Liver (tissue), 9 donors: ENCODE results near the gene WWOX. TPM values are rescaled to one million over a fixed set of nuclear protein-coding genes. Genes with fewer than 3 reads are reported as not detected.

Experiments
- DNase-seq: peaks from one replicate; pipeline ENCODE4 v3.0.0-alpha.2; 2017; ENCODE audit warnings: low spot score
- H3K27ac ChIP-seq, 2 donors: one replicate each; pipeline ENCODE4 v1.7.0; 2013; ENCODE audit warnings: inconsistent platforms in 2 of 2, low read length in 2 of 2, control low read depth in 1 of 2, low read depth in 1 of 2, mild to moderate bottlenecking in 1 of 2
- H3K27me3 ChIP-seq, 4 donors: one replicate each; pipeline versions ENCODE4 v1.6.1 to v1.7.0; 2013; ENCODE audit warnings: low read length in 3 of 4, inconsistent platforms in 1 of 4, mild to moderate bottlenecking in 1 of 4, moderate library complexity in 1 of 4; ENCODE audit not compliant: control insufficient read depth in 4 of 4, insufficient read depth in 4 of 4
- H3K36me3 ChIP-seq, 4 donors: one replicate each; pipeline versions ENCODE4 v1.6.1 to v1.7.0; 2013; ENCODE audit warnings: low read length in 3 of 4, mild to moderate bottlenecking in 3 of 4, low read depth in 1 of 4, moderate library complexity in 1 of 4; ENCODE audit not compliant: control insufficient read depth in 4 of 4, insufficient read depth in 3 of 4
- H3K4me1 ChIP-seq, 4 donors: one replicate each; pipeline versions ENCODE4 v1.6.1 to v1.7.0; 2013; ENCODE audit warnings: low read length in 3 of 4, mild to moderate bottlenecking in 3 of 4, moderate library complexity in 1 of 4; ENCODE audit not compliant: control insufficient read depth in 4 of 4, insufficient read depth in 4 of 4
- H3K4me3 ChIP-seq, 3 donors: one replicate each; pipeline versions ENCODE4 v1.6.1 to v1.7.0; 2013; ENCODE audit warnings: low read length in 3 of 3, control low read depth in 1 of 3, low read depth in 1 of 3, mild to moderate bottlenecking in 1 of 3
- H3K9ac ChIP-seq, 2 donors: one replicate each; pipeline ENCODE4 v1.7.0; 2013; ENCODE audit warnings: low read length in 2 of 2, mild to moderate bottlenecking in 2 of 2, moderate library complexity in 2 of 2, control low read depth in 1 of 2, low read depth in 1 of 2
- H3K9me3 ChIP-seq, 4 donors: one replicate each; pipeline versions ENCODE4 v1.6.1 to v1.7.0; 2013; ENCODE audit warnings: low read length in 3 of 4; ENCODE audit not compliant: control insufficient read depth in 4 of 4
- EGR1 ChIP-seq, 2 donors: IDR thresholded peaks; 2 replicates each; pipeline ENCODE4 v1.6.1; 2016 to 2018; ENCODE audit warnings: antibody characterized with exemption in 2 of 2, low read depth in 2 of 2
- FOXA1 ChIP-seq: IDR thresholded peaks from 2 replicates; pipeline ENCODE4 v1.6.1; 2016; ENCODE audit warnings: antibody characterized with exemption
- FOXA2 ChIP-seq: IDR thresholded peaks from 2 replicates; pipeline ENCODE4 v1.6.1; 2016; ENCODE audit warnings: antibody characterized with exemption
- HNF4A ChIP-seq, 2 donors: conservative IDR thresholded peaks; 2 replicates each; pipeline ENCODE4 v1.6.1; 2016; ENCODE audit warnings: antibody characterized with exemption in 2 of 2, mild to moderate bottlenecking in 2 of 2
- HNF4G ChIP-seq: IDR thresholded peaks from 2 replicates; pipeline ENCODE4 v1.6.1; 2016; ENCODE audit warnings: antibody characterized with exemption
- JUND ChIP-seq, 2 donors: IDR thresholded peaks; 2 replicates each; pipeline ENCODE4 v1.6.1; 2016; ENCODE audit warnings: antibody characterized with exemption in 2 of 2
- NR2F2 ChIP-seq: IDR thresholded peaks from 2 replicates; pipeline ENCODE4 v1.6.1; 2016; ENCODE audit warnings: antibody characterized with exemption
- RAD21 ChIP-seq, 2 donors: IDR thresholded peaks; 2 replicates each; pipeline ENCODE4 v1.6.1; 2016; ENCODE audit warnings: antibody characterized with exemption in 2 of 2, mild to moderate bottlenecking in 2 of 2
- RXRA ChIP-seq, 2 donors: IDR thresholded peaks; 2 replicates each; pipeline ENCODE4 v1.6.1; 2017 to 2018; ENCODE audit warnings: antibody characterized with exemption in 2 of 2, mild to moderate bottlenecking in 1 of 2
- SP1 ChIP-seq: IDR thresholded peaks from 2 replicates; pipeline ENCODE4 v1.6.1; 2018; ENCODE audit warnings: antibody characterized with exemption, mild to moderate bottlenecking
- WGBS: extraction: QIAGEN DNeasy Blood & Tissue Kit; methylation state at CpG from one replicate; pipeline ENCODE4 v1.1.7; 2013; 5-methylcytosine and 5-hydroxymethylcytosine counted together
- polyA plus RNA-seq, 2 donors: library from polyadenylated mRNA; stranded (reverse) in 1 of 2; unstranded in 1 of 2; fragments of 200-250 nt in 1 of 2; fragments of >200 nt in 1 of 2; fragmentation: Nextera tagmentation in 1 of 2; extraction: Ambion mirVana in 1 of 2; gene quantifications; one replicate each; pipeline versions ENCODE4 v1.2.1 to v1.2.3, GENCODE V29; 2013 to 2015
- total RNA-seq, 2 donors: library from RNA; depleted of rRNA; stranded (reverse); fragments of >200 nt; gene quantifications; one replicate each; pipeline ENCODE4 v1.2.3, GENCODE V29; 2014
- TF ChIP-seq, protein P1 (sequence below): IDR thresholded peaks from 2 replicates; pipeline ENCODE4 v1.6.1; 2016; ENCODE audit warnings: antibody characterized with exemption
- TF ChIP-seq, protein P2 (sequence below): fragments of 150-350 bp; IDR thresholded peaks from 2 replicates; pipeline ENCODE4 v1.5.1; 2017; ENCODE audit warnings: improper control_type of control experiment, low read depth, low read length; ENCODE audit not compliant: missing input control
- TF ChIP-seq, protein P3 (sequence below): IDR thresholded peaks from 2 replicates; pipeline ENCODE4 v1.6.1; 2016; ENCODE audit warnings: antibody characterized with exemption
- TF ChIP-seq, protein P4 (sequence below): IDR thresholded peaks from 2 replicates; pipeline ENCODE4 v1.6.1; 2016; ENCODE audit warnings: antibody characterized with exemption, mild to moderate bottlenecking
- donor health status: healthy.
- donor health status: healthy.
- donor health status: healthy.
- donor health status: healthy.
- donor health status: healthy.

Gene WWOX
- total and polyA plus RNA-seq, 4 donors, result 9.8 to 46.0 (median 15.3) TPM

DNA sequence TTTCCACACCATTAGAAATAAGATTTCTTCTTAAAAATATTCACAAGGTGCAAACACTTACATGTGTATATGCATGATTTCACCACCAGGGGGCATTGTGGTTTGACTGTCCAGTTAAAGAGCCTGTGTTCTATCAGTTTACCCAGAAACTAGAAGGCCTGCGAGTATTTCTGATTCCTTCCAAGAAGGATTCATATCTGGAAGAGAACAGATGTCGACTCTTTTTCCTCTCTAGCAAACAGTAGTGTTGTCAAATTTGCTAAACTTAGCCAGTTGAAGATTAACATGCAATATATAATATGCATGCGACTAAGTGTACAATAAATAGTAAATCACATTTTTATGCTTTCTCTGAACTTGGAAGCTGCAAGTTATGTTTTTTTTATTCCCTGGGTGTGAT, 404.1 kb downstream of the WWOX start:
- peak; percentile 44 for DNase-seq
- H3K4me1 ChIP-seq, result peaks cover 4 to 56% (median 38%) of the 10 kb centered on the region in 4 donors
- H3K4me3 ChIP-seq, result no peak overlapping the region
- TF ChIP-seq SP1 (no peak), NR2F2 (no peak), HNF4A (conservative IDR thresholded peaks at IDR 0.05) (no peak), RAD21 (IDR thresholded peaks at IDR 0.05) (peak; percentile 90 to 92), JUND (IDR thresholded peaks at IDR 0.05) (no peak)
- TF ChIP-seq, protein P1, sequence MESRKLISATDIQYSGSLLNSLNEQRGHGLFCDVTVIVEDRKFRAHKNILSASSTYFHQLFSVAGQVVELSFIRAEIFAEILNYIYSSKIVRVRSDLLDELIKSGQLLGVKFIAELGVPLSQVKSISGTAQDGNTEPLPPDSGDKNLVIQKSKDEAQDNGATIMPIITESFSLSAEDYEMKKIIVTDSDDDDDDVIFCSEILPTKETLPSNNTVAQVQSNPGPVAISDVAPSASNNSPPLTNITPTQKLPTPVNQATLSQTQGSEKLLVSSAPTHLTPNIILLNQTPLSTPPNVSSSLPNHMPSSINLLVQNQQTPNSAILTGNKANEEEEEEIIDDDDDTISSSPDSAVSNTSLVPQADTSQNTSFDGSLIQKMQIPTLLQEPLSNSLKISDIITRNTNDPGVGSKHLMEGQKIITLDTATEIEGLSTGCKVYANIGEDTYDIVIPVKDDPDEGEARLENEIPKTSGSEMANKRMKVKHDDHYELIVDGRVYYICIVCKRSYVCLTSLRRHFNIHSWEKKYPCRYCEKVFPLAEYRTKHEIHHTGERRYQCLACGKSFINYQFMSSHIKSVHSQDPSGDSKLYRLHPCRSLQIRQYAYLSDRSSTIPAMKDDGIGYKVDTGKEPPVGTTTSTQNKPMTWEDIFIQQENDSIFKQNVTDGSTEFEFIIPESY, result no peak
- TF ChIP-seq, protein P2, sequence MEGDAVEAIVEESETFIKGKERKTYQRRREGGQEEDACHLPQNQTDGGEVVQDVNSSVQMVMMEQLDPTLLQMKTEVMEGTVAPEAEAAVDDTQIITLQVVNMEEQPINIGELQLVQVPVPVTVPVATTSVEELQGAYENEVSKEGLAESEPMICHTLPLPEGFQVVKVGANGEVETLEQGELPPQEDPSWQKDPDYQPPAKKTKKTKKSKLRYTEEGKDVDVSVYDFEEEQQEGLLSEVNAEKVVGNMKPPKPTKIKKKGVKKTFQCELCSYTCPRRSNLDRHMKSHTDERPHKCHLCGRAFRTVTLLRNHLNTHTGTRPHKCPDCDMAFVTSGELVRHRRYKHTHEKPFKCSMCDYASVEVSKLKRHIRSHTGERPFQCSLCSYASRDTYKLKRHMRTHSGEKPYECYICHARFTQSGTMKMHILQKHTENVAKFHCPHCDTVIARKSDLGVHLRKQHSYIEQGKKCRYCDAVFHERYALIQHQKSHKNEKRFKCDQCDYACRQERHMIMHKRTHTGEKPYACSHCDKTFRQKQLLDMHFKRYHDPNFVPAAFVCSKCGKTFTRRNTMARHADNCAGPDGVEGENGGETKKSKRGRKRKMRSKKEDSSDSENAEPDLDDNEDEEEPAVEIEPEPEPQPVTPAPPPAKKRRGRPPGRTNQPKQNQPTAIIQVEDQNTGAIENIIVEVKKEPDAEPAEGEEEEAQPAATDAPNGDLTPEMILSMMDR, result peak; percentile 77
- H3K9ac ChIP-seq, result no peak overlapping the region
- WGBS, result 34% methylated on average over 3 of the region's 3 CpGs
- no peaks in the 10 kb centered on the region for H3K9me3 ChIP-seq
- H3K27ac ChIP-seq, result no peak overlapping the region
- H3K36me3 ChIP-seq, result no peaks in the 10 kb centered on the region
- no peaks in the 10 kb centered on the region for H3K27me3 ChIP-seq

DNA sequence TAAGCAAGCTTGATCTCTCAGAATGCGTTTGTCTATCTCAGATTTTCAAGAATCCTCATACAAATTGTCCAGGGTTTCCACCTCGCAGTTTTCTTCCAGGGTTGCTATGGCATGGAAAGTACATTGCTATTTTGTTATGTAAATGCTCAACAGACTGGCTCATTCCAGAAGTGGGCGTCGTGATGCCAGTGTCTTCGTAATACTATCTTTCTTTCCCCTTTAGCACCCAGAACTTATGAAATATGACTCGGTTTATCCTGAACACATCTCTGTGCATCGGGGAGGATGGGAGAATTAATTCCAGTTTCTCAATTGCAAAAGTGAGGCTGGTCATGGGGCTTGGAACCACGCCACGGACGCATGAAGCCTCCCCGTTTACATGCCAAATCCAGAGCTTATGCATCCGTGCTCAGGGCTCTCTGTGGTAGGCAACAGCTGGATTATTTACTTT, 405.0 kb downstream of the WWOX start:
- Histone ChIP-seq H3K4me1 (peaks cover 4 to 49% (median 35%) of the 10 kb centered on the region in 4 donors), H3K27ac (no peak overlapping the region), H3K36me3 (no peaks in the 10 kb centered on the region), H3K27me3 (no peaks in the 10 kb centered on the region), H3K4me3 (no peak overlapping the region), H3K9me3 (no peaks in the 10 kb centered on the region), H3K9ac (no peak overlapping the region)
- 56% methylated on average over 12 of the region's 12 CpGs for WGBS
- TF ChIP-seq SP1 (no peak), FOXA2 (no peak), RXRA (IDR thresholded peaks at IDR 0.05) (no peak), JUND (IDR thresholded peaks at IDR 0.05) (no peak), EGR1 (IDR thresholded peaks at IDR 0.05; ENCODE audit: low read depth in 2 of 2) (no peak), NR2F2 (no peak), FOXA1 (no peak), HNF4G (no peak)
- TF ChIP-seq, protein P3, sequence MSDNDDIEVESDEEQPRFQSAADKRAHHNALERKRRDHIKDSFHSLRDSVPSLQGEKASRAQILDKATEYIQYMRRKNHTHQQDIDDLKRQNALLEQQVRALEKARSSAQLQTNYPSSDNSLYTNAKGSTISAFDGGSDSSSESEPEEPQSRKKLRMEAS, result no peak
- TF ChIP-seq, protein P4, sequence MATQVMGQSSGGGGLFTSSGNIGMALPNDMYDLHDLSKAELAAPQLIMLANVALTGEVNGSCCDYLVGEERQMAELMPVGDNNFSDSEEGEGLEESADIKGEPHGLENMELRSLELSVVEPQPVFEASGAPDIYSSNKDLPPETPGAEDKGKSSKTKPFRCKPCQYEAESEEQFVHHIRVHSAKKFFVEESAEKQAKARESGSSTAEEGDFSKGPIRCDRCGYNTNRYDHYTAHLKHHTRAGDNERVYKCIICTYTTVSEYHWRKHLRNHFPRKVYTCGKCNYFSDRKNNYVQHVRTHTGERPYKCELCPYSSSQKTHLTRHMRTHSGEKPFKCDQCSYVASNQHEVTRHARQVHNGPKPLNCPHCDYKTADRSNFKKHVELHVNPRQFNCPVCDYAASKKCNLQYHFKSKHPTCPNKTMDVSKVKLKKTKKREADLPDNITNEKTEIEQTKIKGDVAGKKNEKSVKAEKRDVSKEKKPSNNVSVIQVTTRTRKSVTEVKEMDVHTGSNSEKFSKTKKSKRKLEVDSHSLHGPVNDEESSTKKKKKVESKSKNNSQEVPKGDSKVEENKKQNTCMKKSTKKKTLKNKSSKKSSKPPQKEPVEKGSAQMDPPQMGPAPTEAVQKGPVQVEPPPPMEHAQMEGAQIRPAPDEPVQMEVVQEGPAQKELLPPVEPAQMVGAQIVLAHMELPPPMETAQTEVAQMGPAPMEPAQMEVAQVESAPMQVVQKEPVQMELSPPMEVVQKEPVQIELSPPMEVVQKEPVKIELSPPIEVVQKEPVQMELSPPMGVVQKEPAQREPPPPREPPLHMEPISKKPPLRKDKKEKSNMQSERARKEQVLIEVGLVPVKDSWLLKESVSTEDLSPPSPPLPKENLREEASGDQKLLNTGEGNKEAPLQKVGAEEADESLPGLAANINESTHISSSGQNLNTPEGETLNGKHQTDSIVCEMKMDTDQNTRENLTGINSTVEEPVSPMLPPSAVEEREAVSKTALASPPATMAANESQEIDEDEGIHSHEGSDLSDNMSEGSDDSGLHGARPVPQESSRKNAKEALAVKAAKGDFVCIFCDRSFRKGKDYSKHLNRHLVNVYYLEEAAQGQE, result no peak
- TF ChIP-seq, protein P2, result no peak
- DNase-seq, result no peak
